ENCODE results near the gene CNN2. TPM values are rescaled to one million over a fixed set of nuclear protein-coding genes. Genes with fewer than 3 reads are reported as not detected.

CNN2 gene
- total RNA-seq, 4 donors from 2014 or later, result 71.2 to 86.5 (median 79.7) TPM

GRCh38 chr19:1010586-1011510, 15.6 kb upstream of the CNN2 start:
- intact Hi-C loops (cut with DNase I; ENCODE audit: low total_unique reads), result no loop called here
- TF ChIP-seq POLR2A (IDR thresholded peaks at IDR 0.05) (no peak), CTCF (IDR thresholded peaks at IDR 0.05) (no peak)
- no peak for DNase-seq (ENCODE audit: low spot score in 2 of 2)
- no peak overlapping the region for H3K4me3 ChIP-seq (ENCODE audit: low read depth, poor library complexity, severe bottlenecking)
- 90% methylated on average over 47 to 49 of the region's 56 CpGs for WGBS, 2 donors

- intact Hi-C loops (cut with DNase I; ENCODE audit: low total_unique reads), result no loop called here
- no peak overlapping the region for H3K4me3 ChIP-seq (ENCODE audit: low read depth, poor library complexity, severe bottlenecking)
- WGBS, 2 donors, result 89 to 92% methylated on average over 29 to 34 of the region's 36 CpGs
- no peak for DNase-seq (ENCODE audit: low spot score in 2 of 2)
- TF ChIP-seq POLR2A (IDR thresholded peaks at IDR 0.05), result no peak
- no peak for TF ChIP-seq CTCF (IDR thresholded peaks at IDR 0.05)
Measured at GRCh38 chr19:1011831-1012333, 14.5 kb upstream of the CNN2 start.

GRCh38 chr19:1012334-1012733, 14.1 kb upstream of the CNN2 start:
- DNase-seq (ENCODE audit: low spot score in 2 of 2), result no peak
- WGBS, 2 donors, result 94% methylated on average over 10 to 11 of the region's 18 CpGs
- intact Hi-C loops (cut with DNase I; ENCODE audit: low total_unique reads), result no loop called here
- H3K4me3 ChIP-seq (ENCODE audit: low read depth, poor library complexity, severe bottlenecking), result no peak overlapping the region
- no peak for TF ChIP-seq POLR2A (IDR thresholded peaks at IDR 0.05)
- TF ChIP-seq CTCF (IDR thresholded peaks at IDR 0.05), result no peak

- no peak overlapping the region for H3K4me3 ChIP-seq (ENCODE audit: low read depth, poor library complexity, severe bottlenecking)
- no peak for DNase-seq (ENCODE audit: low spot score in 2 of 2)
- intact Hi-C loops (cut with DNase I; ENCODE audit: low total_unique reads), result no loop called here
- 83 to 88% methylated on average over 7 to 10 of the region's 10 CpGs for WGBS, 2 donors
- TF ChIP-seq POLR2A (IDR thresholded peaks at IDR 0.05), result no peak
- no peak for TF ChIP-seq CTCF (IDR thresholded peaks at IDR 0.05)
Measured at GRCh38 chr19:1013218-1013617, 13.2 kb upstream of the CNN2 start.

- intact Hi-C loops (cut with DNase I; ENCODE audit: low total_unique reads), result no loop called here
- DNase-seq (ENCODE audit: low spot score in 2 of 2), result no peak
- WGBS, 2 donors, result 84 to 87% methylated on average over 41 to 42 of the region's 49 CpGs
- H3K4me3 ChIP-seq (ENCODE audit: low read depth, poor library complexity, severe bottlenecking), result no peak overlapping the region
- no peak for TF ChIP-seq POLR2A (IDR thresholded peaks at IDR 0.05)
Measured at GRCh38 chr19:1014161-1015060, 12.0 kb upstream of the CNN2 start.

Data from lower leg skin (tissue), 4 donors.